ENCODE measurements around the gene USP8. TPM values are rescaled to one million over a fixed set of nuclear protein-coding genes. Genes with fewer than 3 reads are reported as not detected.
"Not testable (repeated sequence)": the region's sequence is repeated elsewhere in the genome, so short reads cannot be mapped to it uniquely, and the experiment has no call there.

USP8 gene
- total RNA-seq, 4 donors from 2014 or later = 45.9 to 70.0 (median 55.4) TPM

- H3K4me1 ChIP-seq = no peaks in the 10 kb centered on the region
- H3K4me3 ChIP-seq = no peak overlapping the region
- no peaks in the 10 kb centered on the region for H3K36me3 ChIP-seq
- H3K9me3 ChIP-seq = no peaks in the 10 kb centered on the region
- no peak overlapping the region for H3K27ac ChIP-seq
- H3K27me3 ChIP-seq = no peaks in the 10 kb centered on the region
- TF ChIP-seq POLR2AphosphoS5 (IDR thresholded peaks at IDR 0.05) (no peak), POLR2A (IDR thresholded peaks at IDR 0.05) (no peak), EP300 (IDR thresholded peaks at IDR 0.05) (no peak)
- TF ChIP-seq, protein P1, sequence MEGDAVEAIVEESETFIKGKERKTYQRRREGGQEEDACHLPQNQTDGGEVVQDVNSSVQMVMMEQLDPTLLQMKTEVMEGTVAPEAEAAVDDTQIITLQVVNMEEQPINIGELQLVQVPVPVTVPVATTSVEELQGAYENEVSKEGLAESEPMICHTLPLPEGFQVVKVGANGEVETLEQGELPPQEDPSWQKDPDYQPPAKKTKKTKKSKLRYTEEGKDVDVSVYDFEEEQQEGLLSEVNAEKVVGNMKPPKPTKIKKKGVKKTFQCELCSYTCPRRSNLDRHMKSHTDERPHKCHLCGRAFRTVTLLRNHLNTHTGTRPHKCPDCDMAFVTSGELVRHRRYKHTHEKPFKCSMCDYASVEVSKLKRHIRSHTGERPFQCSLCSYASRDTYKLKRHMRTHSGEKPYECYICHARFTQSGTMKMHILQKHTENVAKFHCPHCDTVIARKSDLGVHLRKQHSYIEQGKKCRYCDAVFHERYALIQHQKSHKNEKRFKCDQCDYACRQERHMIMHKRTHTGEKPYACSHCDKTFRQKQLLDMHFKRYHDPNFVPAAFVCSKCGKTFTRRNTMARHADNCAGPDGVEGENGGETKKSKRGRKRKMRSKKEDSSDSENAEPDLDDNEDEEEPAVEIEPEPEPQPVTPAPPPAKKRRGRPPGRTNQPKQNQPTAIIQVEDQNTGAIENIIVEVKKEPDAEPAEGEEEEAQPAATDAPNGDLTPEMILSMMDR (IDR thresholded peaks at IDR 0.05) = no peak
- 24% methylated on average over 1 of the region's 1 CpG; no CpG with 5 or more reads in 1 of the 2 donors for WGBS, 2 donors (ENCODE audit: low coverage in 1 of 2)
- ATAC-seq = no peak
Measured at GRCh38 chr15:50381438-50381837, 42.8 kb upstream of the USP8 start.

DNA sequence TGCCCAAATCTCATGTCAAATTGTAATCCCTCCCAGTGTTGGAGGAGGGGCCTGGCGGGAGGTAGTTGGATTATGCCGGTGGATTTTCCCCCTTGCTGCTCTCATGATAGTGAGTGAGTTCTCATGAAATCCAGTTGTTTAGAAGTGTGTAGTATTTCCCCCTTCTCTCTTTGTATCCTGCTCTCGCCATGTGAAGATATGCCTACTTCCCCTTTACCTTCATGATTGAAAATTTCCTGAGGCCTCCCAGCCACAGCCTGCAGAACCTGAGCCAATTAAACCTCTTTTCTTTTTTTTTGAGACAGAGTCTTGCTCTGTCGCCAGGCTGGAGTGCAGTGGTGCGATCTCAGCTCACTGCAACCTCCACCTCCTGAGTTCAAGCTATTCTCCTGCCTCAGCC, 41.8 kb upstream of the USP8 start:
- not testable (repeated sequence) for H3K27ac ChIP-seq, H3K27me3 ChIP-seq, H3K36me3 ChIP-seq, H3K4me1 ChIP-seq, ATAC-seq, H3K9me3 ChIP-seq, H3K4me3 ChIP-seq
- WGBS, 2 donors (ENCODE audit: low coverage in 1 of 2) = 70 to 92% methylated on average over 4 to 5 of the region's 5 CpGs

DNA sequence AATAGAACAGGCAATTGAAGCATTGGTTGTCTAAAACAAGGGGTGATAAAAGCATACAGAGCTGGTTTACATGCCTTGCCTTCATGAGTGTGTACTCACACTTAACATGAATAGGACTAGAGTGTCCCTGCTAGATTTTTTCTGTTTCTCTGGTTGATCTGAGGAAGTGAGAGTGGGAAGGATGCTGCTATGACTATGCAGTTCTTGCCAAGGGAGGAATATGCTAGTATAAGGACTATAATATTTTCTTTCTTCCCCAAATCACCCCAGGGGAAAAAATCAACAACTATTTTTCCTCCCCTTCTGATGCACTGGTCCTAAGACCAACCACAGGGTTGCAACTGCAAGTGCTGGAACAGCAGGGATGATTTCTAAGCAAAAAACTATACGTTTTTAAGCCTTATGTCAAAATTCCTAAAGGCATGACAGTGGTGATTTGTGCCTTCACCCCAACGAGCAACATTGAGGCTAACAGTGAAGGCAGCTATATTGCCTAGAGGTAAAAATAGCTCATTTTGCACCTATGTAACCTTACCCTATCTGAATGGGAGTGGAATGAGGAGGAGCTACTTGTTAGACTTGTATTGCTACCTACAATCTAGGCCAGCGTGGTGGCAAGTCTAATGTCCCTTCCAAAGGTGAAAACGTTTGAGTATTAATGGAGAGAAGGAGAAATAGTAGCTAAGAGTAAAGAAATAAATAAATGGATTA, 33.5 kb upstream of the USP8 start:
- Histone ChIP-seq H3K9me3 (no peaks in the 10 kb centered on the region), H3K4me3 (no peak overlapping the region), H3K36me3 (no peaks in the 10 kb centered on the region), H3K27ac (no peak overlapping the region), H3K27me3 (no peaks in the 10 kb centered on the region), H3K4me1 (no peaks in the 10 kb centered on the region)
- 39 to 60% methylated on average over 3 to 4 of the region's 4 CpGs for WGBS, 2 donors (ENCODE audit: low coverage in 1 of 2)
- no peak for TF ChIP-seq EP300 (IDR thresholded peaks at IDR 0.05)
- no peak for TF ChIP-seq POLR2A (IDR thresholded peaks at IDR 0.05)
- TF ChIP-seq, protein P1 (IDR thresholded peaks at IDR 0.05) = no peak
- no peak for TF ChIP-seq POLR2AphosphoS5 (IDR thresholded peaks at IDR 0.05)
- no peak for ATAC-seq

- H3K4me1 ChIP-seq, H3K27me3 ChIP-seq, H3K9me3 ChIP-seq, ATAC-seq, H3K27ac ChIP-seq, H3K36me3 ChIP-seq, H3K4me3 ChIP-seq: not testable (repeated sequence)
- WGBS, 2 donors (ENCODE audit: low coverage in 1 of 2) = 100% methylated on average over 1 of the region's 4 CpGs; no CpG with 5 or more reads in 1 of the 2 donors
Measured at GRCh38 chr15:50391561-50391960, 32.6 kb upstream of the USP8 start.

GRCh38 chr15:50411870-50412269, 12.3 kb upstream of the USP8 start:
- Histone ChIP-seq H3K4me3 (no peak overlapping the region), H3K36me3 (no peaks in the 10 kb centered on the region), H3K27ac (no peak overlapping the region), H3K9me3 (no peaks in the 10 kb centered on the region), H3K27me3 (peaks cover 10% of the 10 kb centered on the region), H3K4me1 (no peaks in the 10 kb centered on the region)
- TF ChIP-seq, protein P1 (IDR thresholded peaks at IDR 0.05) = no peak
- no peak for TF ChIP-seq EP300 (IDR thresholded peaks at IDR 0.05)
- TF ChIP-seq POLR2AphosphoS5 (IDR thresholded peaks at IDR 0.05) = no peak
- no peak for TF ChIP-seq POLR2A (IDR thresholded peaks at IDR 0.05)
- WGBS, 2 donors (ENCODE audit: low coverage in 1 of 2) = 35 to 86% methylated on average over 2 of the region's 2 CpGs
- ATAC-seq = no peak

- no peak for TF ChIP-seq EP300 (IDR thresholded peaks at IDR 0.05)
- TF ChIP-seq POLR2A (IDR thresholded peaks at IDR 0.05) = no peak
- TF ChIP-seq, protein P1 (IDR thresholded peaks at IDR 0.05) = no peak
- TF ChIP-seq POLR2AphosphoS5 (IDR thresholded peaks at IDR 0.05) = no peak
- H3K27me3 ChIP-seq = peaks cover 7% of the 10 kb centered on the region
- no peaks in the 10 kb centered on the region for H3K36me3 ChIP-seq
- H3K9me3 ChIP-seq = no peaks in the 10 kb centered on the region
- WGBS, 2 donors (ENCODE audit: low coverage in 1 of 2) = 90 to 100% methylated on average over 2 of the region's 2 CpGs
- ATAC-seq = no peak
- no peaks in the 10 kb centered on the region for H3K4me1 ChIP-seq
- no peak overlapping the region for H3K27ac ChIP-seq
- no peak overlapping the region for H3K4me3 ChIP-seq
Measured at GRCh38 chr15:50414624-50415023, 9.6 kb upstream of the USP8 start.
